Transverse colon (tissue), 4 donors: ENCODE data around the gene C5orf46. TPM values are rescaled to one million over a fixed set of nuclear protein-coding genes. Genes with fewer than 3 reads are reported as not detected.

Source experiments
- DNase-seq: peaks from one replicate; pipeline ENCODE4 v3.0.0-alpha.2; 2019
- H3K27ac ChIP-seq, 4 donors: fragments of 200-600 bp; sonication (generic); 2 replicates each; pipeline ENCODE4 v1.5.1; 2016 to 2018; ENCODE audit warnings: inconsistent platforms in 4 of 4
- H3K27me3 ChIP-seq: fragments of 200-600 bp; sonication (generic); 2 replicates; pipeline ENCODE4 v1.5.1; 2017; ENCODE audit warnings: inconsistent platforms
- H3K36me3 ChIP-seq, 4 donors: fragments of 200-600 bp; sonication (generic); 2 replicates each; pipeline ENCODE4 v1.5.1; 2017 to 2019; ENCODE audit warnings: inconsistent platforms in 4 of 4
- H3K4me1 ChIP-seq, 4 donors: fragments of 200-600 bp; sonication (generic); 2 replicates each; pipeline ENCODE4 v1.5.1; 2017 to 2020; ENCODE audit warnings: inconsistent platforms in 4 of 4
- H3K4me3 ChIP-seq, 4 donors: fragments of 200-600 bp; sonication (generic); 1 replicate in 1 of 4; 2 replicates in 3 of 4; pipeline versions ENCODE4 v1.5.1 to v1.6.1; 2017 to 2019; ENCODE audit warnings: inconsistent platforms in 4 of 4
- H3K9me3 ChIP-seq, 2 donors: fragments of 200-600 bp; sonication (generic); 2 replicates each; pipeline ENCODE4 v1.5.1; 2017 to 2019; ENCODE audit warnings: inconsistent platforms in 2 of 2
- CTCF ChIP-seq, 5 experiments: fragments of 200-600 bp in 3 of 5; fragments of 450-650 bp in 2 of 5; sonication (generic) in 3 of 5; IDR thresholded peaks; 1 replicate in 2 of 5; 2 replicates in 3 of 5; pipeline ENCODE4 v1.5.1; 2016 to 2017; ENCODE audit warnings: antibody characterized with exemption in 5 of 5, inconsistent platforms in 3 of 5, mild to moderate bottlenecking in 2 of 5, moderate library complexity in 1 of 5
- EP300 ChIP-seq: sonication (generic); formaldehyde crosslinking; IDR thresholded peaks from one replicate; pipeline ENCODE4 v1.6.1; 2017; ENCODE audit warnings: antibody characterized with exemption, low read depth
- POLR2A ChIP-seq: fragments of 450-650 bp; IDR thresholded peaks from one replicate; pipeline ENCODE4 v1.6.1; 2016; ENCODE audit warnings: antibody characterized with exemption, mild to moderate bottlenecking, moderate library complexity
- POLR2AphosphoS5 ChIP-seq, 3 donors: sonication (generic); formaldehyde crosslinking; IDR thresholded peaks; one replicate each; pipeline ENCODE4 v1.6.1; 2016; ENCODE audit warnings: antibody characterized with exemption in 3 of 3
- WGBS, 2 donors: methylation state at CpG; one replicate each; pipeline ENCODE4 v1.1.5; 2018; ENCODE audit warnings: low coverage in 1 of 2; 5-methylcytosine and 5-hydroxymethylcytosine counted together
- in situ Hi-C, 4 donors: fragments of 200-750 bp; cut with MboI; loops; one replicate each; pipeline versions ENCODE4 v1.15.0 to v1.15.1; 2017; ENCODE audit warnings: low sequenced_read_pairs in 3 of 4, low pct_ligation_motif_present in 1 of 4, low pct_unique_long_range_greater_than_20kb in 1 of 4
- intact Hi-C: fragments of 100-400 bp; cut with DNase I; formaldehyde crosslinking; loops from one replicate; pipeline ENCODE4 v1.15.1; 2023; ENCODE audit warnings: low total_unique reads
- total RNA-seq, 4 donors: library from RNA; depleted of rRNA; stranded (reverse); fragments of >200 nt; gene quantifications; one replicate each; pipeline ENCODE4 v1.1.0, GENCODE V29; 2016

Gene C5orf46
- total RNA-seq, 4 donors from 2014 or later = not detected

GRCh38 chr5:147925020-147925419, 18.7 kb upstream of the C5orf46 start:
- Histone ChIP-seq H3K27me3 (no peaks in the 10 kb centered on the region), H3K36me3 (no peaks in the 10 kb centered on the region), H3K27ac (no peak overlapping the region), H3K4me1 (no peaks in the 10 kb centered on the region), H3K4me3 (no peak overlapping the region), H3K9me3 (no peaks in the 10 kb centered on the region)
- 79 to 91% methylated on average over 4 of the region's 4 CpGs for WGBS, 2 donors
- DNase-seq = no peak
- TF ChIP-seq POLR2A (no peak), EP300 (no peak), CTCF (IDR thresholded peaks at IDR 0.05) (no peak), POLR2AphosphoS5 (IDR thresholded peaks at IDR 0.05) (no peak)
- intact Hi-C loops (no loop called here), in situ Hi-C loops (no loop called here)

GRCh38 chr5:147921136-147921535, 14.8 kb upstream of the C5orf46 start:
- no peaks in the 10 kb centered on the region for H3K4me1 ChIP-seq
- H3K4me3 ChIP-seq = no peak overlapping the region
- no peak for DNase-seq
- H3K27ac ChIP-seq = no peak overlapping the region
- 43 to 55% methylated on average over 1 to 2 of the region's 2 CpGs for WGBS, 2 donors
- H3K9me3 ChIP-seq = no peaks in the 10 kb centered on the region
- no peaks in the 10 kb centered on the region for H3K36me3 ChIP-seq
- TF ChIP-seq EP300 (no peak), POLR2A (no peak), CTCF (IDR thresholded peaks at IDR 0.05) (no peak), POLR2AphosphoS5 (IDR thresholded peaks at IDR 0.05) (no peak)
- H3K27me3 ChIP-seq = no peaks in the 10 kb centered on the region
- intact Hi-C loops (no loop called here), in situ Hi-C loops (no loop called here)

- no peaks in the 10 kb centered on the region for H3K9me3 ChIP-seq
- DNase-seq = no peak
- intact Hi-C loops = no loop called here
- no peaks in the 10 kb centered on the region for H3K36me3 ChIP-seq
- no peaks in the 10 kb centered on the region for H3K27me3 ChIP-seq
- WGBS, 2 donors = 88 to 96% methylated on average over 2 to 4 of the region's 4 CpGs
- no peak overlapping the region for H3K27ac ChIP-seq
- TF ChIP-seq EP300 (no peak), CTCF (IDR thresholded peaks at IDR 0.05) (no peak), POLR2AphosphoS5 (IDR thresholded peaks at IDR 0.05) (no peak), POLR2A (no peak)
- in situ Hi-C loops = no loop called here
- no peaks in the 10 kb centered on the region for H3K4me1 ChIP-seq
- no peak overlapping the region for H3K4me3 ChIP-seq
Observed at GRCh38 chr5:147920420-147921030, 14.2 kb upstream of the C5orf46 start.

- intact Hi-C loops (no loop called here), in situ Hi-C loops (no loop called here)
- Histone ChIP-seq H3K4me3 (no peak overlapping the region), H3K4me1 (no peaks in the 10 kb centered on the region), H3K27ac (no peak overlapping the region), H3K27me3 (no peaks in the 10 kb centered on the region), H3K36me3 (no peaks in the 10 kb centered on the region), H3K9me3 (no peaks in the 10 kb centered on the region)
- WGBS, 2 donors = 69 to 73% methylated on average over 3 of the region's 3 CpGs
- DNase-seq = no peak
- TF ChIP-seq CTCF (IDR thresholded peaks at IDR 0.05) (no peak), EP300 (no peak), POLR2A (no peak), POLR2AphosphoS5 (IDR thresholded peaks at IDR 0.05) (no peak)
Observed at GRCh38 chr5:147918899-147919298, 12.6 kb upstream of the C5orf46 start.
